Activated CD8-positive, alpha-beta memory T cell treated with anti-CD3 and anti-CD28 coated beads for 24 hours (primary cell): Measurements from ENCODE around the gene RIMS3.
A peak's percentile ranks its signal among the peaks of the same experiment; 100 is the strongest.
"Not testable (repeated sequence)": the region's sequence is repeated elsewhere in the genome, so short reads cannot be mapped to it uniquely, and the experiment has no call there.

Experiments used
- DNase-seq: peaks from one replicate; pipeline ENCODE4 v3.0.0-alpha.2; 2020

The RIMS3 gene

DNA sequence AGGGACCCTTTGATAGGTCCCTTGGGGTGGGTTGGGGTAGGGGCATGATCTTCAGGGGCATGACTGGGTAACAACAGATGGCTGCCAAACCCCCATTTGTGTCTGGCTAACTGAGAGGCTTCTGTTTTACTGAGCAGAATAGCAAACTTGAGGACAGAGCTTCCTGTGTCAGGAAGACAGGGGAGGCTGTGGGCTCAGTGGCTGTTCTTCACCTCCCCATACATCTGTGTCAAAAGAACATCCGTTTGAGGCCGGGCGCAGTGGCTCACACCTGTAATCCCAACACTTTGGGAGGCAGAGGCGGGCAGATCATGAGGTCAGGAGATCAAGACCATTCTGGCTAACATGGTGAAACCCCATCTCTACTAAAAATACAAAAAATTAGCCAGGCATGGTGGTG is 35.9 kb downstream of the RIMS3 start:
- DNase-seq: not testable (repeated sequence)

DNA sequence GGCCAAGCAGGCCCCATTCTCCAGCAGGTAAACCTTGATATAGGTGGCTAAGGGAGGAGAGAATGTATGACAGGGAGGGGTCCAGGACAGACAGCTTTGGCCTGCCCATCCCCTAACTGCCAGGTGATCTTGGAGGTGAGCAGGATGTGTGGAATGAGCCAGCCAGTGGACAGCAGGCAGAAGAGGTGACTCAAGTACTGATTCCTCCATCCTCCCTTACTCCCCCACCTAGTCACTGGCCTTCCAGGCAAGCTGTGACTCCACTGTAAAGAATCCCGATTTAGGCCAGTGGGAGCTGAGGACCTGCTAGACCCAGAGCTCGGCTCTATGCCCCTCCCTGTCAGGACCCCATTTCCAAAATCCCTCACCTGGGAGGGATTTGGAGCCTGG is 36.6 kb downstream of the RIMS3 start:
- DNase-seq: no peak

GRCh38 chr1:40627987-40628902 is 37.2 kb downstream of the RIMS3 start:
- DNase-seq: no peak

DNA sequence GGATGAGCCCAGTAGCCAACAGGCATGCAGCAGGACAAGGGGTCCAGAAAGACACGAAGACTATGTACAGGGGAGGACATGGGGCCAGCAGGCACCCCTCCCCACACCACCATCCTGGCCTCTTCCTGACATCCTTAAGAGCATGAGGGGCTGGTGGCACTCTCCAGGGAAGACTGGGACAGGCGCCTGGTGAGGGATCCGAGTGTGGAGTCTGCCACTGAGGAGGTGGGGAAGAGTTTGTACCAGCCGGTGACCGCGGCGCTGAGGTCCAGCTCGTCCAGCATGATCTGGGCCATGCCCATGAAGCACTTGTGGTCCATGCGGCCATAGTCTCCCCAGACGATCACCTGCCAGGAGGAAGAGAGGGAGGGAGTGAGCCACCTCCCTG is 39.1 kb downstream of the RIMS3 start:
- no peak for DNase-seq

DNA sequence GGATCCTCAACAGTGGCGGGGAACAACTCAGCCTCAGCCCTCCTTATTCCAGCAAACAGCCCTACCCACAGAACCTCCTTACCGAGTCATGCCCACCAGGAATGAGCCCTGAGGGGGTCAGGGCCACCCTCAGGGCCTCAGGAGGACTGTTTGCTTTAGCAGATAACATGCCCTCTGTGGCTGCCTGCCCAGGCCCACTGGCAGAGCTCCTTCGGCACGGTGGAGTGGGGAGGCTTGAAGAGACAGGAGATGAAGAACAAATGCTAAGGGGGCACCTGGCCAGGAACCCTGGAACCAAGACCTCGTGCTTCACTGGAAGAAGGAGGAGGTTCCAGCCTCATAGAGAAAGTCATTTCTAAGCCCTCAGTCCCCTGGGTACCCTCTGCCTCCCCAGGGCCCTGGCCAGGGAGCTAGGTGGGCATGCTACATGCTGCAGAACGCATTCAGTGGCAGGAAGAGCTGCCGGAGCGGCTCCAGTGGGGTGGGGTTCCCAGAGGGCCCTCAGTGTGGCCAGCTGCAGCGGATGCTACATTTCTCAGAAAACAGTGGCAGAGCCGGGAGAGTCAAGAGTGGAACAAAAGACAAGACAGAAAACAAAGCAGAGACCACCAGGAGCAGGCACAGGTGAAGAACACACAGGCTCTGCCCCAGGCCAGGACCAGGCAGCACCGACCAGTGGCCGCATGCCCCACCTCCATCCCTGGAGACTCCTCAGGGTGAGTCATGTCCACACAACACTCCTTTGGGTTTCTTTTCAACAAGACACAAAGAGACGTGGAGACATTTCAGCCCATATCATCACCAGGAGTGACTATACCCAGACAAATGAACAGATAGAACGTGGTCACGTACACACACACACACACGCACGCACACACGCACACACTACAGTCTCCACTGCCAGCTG is 39.8 kb downstream of the RIMS3 start:
- DNase-seq: no peak

DNA sequence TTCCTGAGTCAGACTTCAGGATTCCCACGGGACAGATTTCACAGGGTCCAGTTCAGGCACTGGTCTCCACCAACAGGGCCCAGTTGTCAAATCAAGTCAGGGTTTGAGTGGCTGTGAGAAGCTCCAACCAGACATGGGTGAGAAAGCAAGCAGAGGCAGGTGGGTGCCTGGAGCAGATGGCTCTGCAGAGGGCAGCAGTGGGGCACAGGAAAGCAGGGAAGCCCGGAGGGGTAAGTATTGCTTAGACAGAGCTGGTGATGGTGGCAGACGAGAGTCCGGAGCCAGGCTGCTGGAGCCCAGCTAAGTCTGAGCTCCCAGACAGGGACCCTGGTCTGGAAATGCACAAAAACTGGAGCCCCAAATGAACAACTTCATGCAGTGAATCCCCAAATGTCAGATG is 40.4 kb downstream of the RIMS3 start:
- peak; percentile 61 for DNase-seq

DNA sequence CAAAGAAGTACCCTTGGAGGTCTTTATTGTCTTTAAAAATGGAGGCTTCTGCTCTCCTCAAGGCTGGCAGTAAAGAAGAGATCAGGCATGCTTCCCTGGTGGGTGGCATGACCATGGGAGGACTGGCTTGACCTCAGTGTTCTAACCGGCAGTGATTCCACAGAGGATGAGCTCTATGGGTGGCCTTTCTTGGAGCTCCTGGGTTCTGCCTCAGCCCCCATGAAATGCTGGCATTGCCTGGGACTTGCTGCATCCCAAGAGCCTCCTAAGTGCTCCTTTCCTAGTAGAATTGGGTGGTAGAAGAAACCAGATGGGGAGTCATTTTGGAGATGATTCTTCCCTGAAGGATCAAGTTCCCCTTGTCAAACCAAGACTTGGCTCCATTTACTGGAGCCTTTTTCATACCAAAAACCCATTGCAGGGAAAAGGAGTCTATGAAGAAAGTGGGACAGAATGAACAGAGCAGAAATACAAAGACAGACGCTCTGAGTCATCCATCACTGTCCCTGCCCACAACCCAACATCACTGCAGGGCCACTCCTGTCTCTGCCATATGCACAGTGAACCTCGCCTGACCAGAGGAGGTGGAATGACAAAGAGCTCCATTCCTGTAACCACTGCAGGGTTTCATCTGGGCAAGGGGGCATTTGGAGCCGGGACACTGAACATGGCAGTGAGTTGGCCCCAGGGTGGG is 42.4 kb downstream of the RIMS3 start:
- DNase-seq: peak; percentile 24

DNA sequence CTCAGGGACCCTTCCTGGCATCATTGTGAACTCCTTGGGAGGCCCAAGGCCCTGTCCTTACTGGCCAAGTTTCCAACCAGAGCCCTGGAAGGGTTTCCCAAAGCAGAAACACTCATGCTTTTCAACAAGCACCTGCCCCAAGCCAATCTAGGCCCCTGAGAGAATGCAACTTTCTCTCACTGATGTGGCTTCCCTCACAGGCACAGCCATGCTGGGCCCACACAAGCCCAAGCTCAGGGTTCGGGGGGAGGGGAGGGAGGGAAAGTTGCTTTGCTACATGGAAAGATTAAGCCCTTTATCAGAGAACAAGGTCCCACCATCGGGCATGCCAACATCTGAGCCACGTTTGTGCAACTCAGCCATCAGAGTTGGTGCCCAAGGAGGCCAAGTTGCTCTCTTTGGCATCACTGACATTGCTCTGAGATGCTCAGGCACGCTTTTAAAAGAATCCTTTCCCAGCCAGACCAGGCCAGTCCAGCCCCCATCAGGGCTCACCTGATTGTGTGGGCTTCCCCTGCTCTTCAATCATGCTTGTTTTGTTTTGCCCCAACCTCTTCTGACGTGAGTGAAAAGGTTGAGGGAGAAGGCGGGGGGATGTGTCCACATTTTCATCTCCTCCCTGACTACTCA is 43.5 kb downstream of the RIMS3 start:
- peak; percentile 30 for DNase-seq

DNA sequence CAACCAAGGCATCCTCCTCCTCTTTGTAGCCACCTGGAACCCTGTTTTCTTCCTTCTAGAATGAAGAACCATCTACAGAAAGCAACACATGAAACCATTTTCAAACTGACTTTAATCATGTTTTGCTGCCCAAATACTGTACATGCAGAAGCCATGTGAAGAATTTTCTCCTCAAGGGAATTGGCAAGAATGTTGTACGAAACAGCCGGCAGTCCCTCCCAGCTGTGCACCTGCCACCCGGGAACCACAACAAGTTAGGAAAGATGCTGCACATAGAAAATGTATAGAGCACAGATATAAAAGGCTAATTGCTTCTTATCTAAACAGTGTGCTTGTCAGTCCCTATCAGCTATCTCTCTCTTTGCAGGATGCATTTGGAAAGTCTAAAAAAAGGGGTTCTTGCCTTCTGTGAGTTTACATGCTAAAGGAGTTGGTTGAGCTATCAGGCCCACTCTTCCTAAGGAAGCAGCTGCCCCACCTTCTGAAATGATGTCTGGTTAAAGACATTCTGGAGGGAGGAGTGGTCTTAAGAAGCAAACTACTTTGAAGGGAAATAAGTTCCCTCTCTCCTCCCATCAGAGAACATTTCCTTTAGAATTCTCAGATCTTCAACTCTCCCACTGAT is 44.8 kb downstream of the RIMS3 start:
- DNase-seq: no peak

DNA sequence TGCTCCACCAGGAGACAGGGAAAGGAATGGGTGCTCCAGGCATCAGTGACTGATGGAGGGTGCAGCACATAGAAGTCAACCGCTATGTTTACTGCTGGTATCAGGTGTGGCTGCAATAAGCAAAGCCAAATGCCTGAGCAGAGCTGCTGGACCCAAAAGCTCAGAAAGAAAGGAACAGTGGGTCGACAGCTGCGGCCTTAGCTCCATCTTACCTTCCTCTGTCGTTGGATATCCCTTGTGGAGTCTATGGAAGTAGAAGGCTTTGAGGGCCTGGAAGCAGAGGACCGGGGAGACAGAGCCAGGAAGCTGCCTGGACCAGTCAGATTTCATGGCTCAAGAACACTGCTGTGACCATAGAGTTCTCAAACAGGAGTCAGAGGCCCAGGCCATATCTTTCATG is 45.3 kb downstream of the RIMS3 start:
- peak; percentile 28 for DNase-seq

GRCh38 chr1:40618108-40618507 is 47.4 kb downstream of the RIMS3 start:
- no peak for DNase-seq

- peak; percentile 83 for DNase-seq
These were observed 53.1 kb downstream of the RIMS3 start for GRCh38 chr1:40612345-40612831.

DNA sequence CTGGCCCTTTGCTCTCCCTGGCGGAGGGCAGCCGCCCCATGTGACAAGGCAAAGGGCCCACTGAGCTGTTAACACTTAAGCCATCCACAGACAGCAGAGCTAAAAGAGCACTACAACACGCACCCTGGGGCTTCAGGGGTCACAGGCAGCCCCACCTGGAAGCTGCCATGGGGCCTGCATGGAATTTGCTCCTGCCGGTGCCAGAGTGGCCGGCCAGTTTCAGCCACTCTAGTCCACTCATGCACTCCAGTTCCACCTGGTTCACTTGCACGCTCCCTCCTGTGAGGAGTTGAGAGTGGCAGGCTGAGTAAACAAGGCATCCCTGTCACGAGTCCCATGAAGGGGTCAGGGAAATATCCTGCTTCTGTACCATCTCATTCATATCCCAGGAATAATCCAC is 55.3 kb downstream of the RIMS3 start:
- peak; percentile 49 for DNase-seq

DNA sequence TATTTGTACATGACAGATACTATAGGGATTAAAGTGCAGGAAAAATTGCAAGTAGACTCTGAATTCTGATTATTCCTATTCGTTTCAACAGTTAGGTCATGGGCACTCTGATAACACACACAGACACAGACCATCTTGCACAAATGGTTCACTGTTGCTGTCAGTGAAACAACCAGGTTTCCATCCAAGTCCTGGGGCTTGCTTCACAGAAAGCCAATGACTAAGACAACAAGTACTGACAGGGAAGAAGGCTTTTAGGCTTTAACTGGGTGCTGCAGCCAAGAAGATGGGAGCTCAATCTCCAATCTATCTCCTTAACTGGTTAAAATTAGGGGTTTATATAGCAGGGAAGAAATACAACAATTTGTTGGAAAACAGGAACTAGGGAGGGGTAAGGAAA is 57.6 kb downstream of the RIMS3 start:
- DNase-seq: peak; percentile 37

DNA sequence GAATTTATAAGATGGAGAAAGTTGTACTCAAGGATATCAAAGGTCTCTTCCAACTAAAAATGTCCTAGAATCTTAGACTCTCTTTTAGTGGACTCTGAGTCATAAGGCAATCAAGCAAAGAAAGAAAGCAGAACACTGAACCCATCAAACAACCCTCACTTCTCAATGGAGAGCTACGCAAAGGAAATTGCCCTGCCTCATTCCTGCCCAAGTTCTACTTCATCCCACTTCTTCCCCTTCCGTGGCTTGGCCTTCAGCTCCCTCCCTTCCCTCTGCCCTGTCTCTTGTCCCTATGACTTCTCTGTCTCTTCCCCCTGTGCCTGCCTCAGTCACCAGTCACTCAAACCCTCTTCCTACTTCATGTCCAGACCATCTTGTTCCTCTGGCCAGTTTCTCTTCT is 58.5 kb downstream of the RIMS3 start:
- DNase-seq: peak; percentile 24

DNA sequence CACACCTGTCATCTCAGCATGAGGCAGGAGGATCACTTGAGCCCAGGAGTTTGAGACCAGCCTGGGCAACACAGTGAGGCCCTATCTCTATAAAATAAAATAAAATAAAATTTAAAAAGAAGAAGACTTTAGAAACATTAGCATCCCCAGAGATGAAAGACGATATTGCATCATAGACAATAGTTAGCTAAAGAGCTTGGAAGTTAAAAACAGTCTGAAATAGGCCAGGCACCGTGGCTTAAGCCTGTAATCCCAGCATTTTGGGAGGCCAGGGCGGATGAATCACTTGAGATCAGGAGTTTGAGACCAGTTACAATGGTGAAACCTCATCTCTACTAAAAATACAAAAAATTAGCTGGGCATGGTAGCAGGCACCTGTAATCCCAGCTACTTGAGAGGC is 59.3 kb downstream of the RIMS3 start:
- peak; percentile 9 for DNase-seq

- DNase-seq: no peak
These were observed 65.6 kb downstream of the RIMS3 start for GRCh38 chr1:40599926-40600325.

- DNase-seq: no peak
These were observed 69.9 kb downstream of the RIMS3 start for GRCh38 chr1:40595623-40596022.

DNA sequence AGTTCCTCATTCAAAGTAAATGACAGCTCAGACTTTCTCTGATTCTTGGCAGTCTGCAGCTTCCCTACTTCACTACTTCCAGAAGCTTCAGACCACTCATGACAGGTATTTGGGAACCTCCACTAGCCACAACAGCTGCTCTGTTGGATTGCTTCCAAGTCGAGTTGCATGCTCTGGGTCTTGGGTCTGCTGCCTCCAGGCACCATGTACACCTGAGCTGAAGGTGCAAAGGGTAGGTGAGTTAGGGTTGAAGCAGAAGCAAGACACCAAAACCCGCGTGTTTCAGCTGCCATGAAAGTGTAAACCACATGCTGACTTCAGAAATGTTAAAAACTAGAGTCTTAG is 71.3 kb downstream of the RIMS3 start:
- no peak for DNase-seq

DNA sequence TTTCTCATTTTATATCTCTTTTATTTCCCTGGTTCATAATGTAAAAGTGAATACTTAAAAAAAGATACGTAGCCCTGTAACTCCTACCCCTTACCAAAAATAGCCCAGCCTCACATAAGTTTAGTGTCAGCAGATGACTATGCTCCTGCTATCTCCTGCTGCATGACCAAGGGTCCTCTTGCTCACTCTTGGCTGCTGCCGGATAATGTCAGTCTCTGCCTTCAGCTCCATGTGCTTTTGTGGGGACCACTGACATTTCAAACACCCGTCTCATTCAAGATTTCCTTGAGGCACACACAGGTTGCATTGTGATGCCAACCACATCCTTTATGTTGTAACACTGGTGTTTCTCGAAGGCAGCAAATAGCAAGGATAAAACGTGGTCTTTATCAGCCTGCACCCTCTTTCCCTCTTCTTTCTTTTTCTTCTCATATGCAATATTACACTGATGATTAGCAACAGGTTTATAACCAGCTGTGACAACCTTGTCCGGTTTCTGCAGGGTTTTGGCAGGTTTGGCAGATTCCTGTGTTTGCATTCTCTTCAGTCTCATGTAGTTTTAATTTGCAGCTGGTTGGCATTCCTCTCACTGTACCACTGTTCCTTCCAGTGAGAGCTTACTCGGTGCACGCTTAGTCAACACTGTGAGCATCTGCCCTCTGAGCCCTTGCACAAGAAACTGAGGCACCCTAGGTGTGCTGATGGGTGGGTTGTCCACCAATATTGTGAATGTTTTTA is 71.9 kb downstream of the RIMS3 start:
- no peak for DNase-seq

DNA sequence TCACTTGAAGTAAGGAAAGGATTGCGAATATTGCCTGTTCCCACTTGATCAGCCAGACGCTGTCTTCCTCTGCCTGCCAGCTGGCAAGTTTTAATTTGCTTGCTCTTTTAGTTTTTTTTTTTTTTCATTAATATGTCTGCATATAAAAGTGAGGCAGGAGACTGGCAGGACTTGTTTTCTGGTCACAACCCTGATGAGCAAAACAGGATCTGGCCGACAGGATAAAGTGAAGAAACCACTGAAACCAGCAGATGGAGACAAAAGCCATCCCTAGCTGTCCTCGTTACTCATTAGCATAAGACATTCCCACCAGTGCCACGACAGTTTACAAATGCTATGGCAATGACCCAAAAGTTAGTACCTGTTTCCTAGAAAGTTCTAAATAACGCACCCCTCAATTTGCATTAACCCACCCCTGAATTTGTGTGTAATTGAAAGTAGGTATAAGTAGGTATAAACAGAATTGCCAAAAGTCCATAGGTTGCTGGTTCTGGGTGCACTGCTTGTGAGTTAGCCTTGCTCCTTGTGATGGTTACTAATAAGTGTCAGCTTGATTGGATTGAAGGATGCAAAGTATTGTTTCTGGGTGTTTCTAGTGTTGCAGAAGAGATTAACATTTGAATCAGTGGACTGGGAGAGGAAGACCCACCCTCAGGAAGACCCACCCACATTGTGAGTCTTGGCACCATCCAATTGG is 73.2 kb downstream of the RIMS3 start:
- no peak for DNase-seq
